Left kidney (tissue), 2 donors: ENCODE data around the gene CLCN2. TPM values are rescaled to one million over a fixed set of nuclear protein-coding genes. Genes with fewer than 3 reads are reported as not detected.
A peak's percentile ranks its signal among the peaks of the same experiment; 100 is the strongest.
"Not testable (repeated sequence)": the region's sequence is repeated elsewhere in the genome, so short reads cannot be mapped to it uniquely, and the experiment has no call there.

ENCODE experiments used
- DNase-seq: peaks from one replicate; pipeline ENCODE4 v3.0.0-alpha.2; 2013
- polyA plus RNA-seq: library from polyadenylated mRNA; unstranded; fragments of 120-200 nt; gene quantifications from one replicate; pipeline ENCODE4 v1.2.1, GENCODE V29; 2013; ENCODE audit not compliant: insufficient read length

Gene CLCN2
- polyA plus RNA-seq, 1 donor: 13.1 TPM

- DNase-seq: no peak
Measured at GRCh38 chr3:184346480-184347190, 14.8 kb downstream of the CLCN2 start.

- peak; percentile 66 for DNase-seq
Measured at GRCh38 chr3:184345317-184346144, 15.9 kb downstream of the CLCN2 start.

DNA sequence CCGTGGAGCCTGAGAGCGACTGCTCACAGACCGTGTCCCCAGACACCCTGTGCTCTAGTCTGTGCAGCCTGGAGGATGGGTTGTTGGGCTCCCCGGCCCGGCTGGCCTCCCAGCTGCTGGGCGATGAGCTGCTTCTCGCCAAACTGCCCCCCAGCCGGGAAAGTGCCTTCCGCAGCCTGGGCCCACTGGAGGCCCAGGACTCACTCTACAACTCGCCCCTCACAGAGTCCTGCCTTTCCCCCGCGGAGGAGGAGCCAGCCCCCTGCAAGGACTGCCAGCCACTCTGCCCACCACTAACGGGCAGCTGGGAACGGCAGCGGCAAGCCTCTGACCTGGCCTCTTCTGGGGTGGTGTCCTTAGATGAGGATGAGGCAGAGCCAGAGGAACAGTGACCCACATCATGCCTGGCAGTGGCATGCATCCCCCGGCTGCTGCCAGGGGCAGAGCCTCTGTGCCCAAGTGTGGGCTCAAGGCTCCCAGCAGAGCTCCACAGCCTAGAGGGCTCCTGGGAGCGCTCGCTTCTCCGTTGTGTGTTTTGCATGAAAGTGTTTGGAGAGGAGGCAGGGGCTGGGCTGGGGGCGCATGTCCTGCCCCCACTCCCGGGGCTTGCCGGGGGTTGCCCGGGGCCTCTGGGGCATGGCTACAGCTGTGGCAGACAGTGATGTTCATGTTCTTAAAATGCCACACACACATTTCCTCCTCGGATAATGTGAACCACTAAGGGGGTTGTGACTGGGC lies 16.7 kb downstream of the CLCN2 start:
- DNase-seq: no peak

GRCh38 chr3:184343200-184343876 lies 18.1 kb downstream of the CLCN2 start:
- no peak for DNase-seq

DNA sequence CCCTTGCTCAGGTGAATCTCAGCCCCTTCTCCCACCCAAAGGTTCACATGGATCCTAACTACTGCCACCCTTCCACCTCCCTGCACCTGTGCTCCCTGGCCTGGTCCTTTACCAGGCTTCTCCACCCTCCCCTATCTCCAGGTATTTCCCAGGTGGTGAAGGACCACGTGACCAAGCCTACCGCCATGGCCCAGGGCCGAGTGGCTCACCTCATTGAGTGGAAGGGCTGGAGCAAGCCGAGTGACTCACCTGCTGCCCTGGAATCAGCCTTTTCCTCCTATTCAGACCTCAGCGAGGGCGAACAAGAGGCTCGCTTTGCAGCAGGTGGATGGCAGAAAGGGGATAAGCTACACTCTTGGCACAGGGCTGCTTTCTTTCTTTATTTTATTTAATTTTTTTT lies 19.5 kb downstream of the CLCN2 start:
- no peak for DNase-seq

GRCh38 chr3:184339451-184340135 lies 21.8 kb downstream of the CLCN2 start:
- DNase-seq: not testable (repeated sequence)

DNA sequence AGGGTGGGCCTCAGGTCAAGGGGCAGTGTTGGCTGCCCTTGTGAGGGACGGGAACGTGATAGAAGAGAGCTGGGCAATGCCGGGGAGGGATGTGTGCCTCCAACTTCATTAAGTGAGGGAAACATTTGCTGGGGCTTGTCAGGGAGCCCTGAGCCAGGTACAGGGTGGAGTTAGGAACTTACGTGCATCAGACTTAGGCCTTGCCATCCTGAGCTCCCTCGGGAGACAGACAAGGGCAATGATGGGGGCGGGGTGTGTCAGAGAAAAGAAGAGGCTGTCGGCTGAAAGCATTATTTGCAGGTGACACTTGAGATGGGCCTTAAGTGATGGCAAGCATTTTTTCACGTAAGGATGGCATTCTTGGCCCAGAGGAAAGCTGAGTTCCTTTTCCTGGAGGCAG lies 22.4 kb downstream of the CLCN2 start:
- DNase-seq: no peak

DNA sequence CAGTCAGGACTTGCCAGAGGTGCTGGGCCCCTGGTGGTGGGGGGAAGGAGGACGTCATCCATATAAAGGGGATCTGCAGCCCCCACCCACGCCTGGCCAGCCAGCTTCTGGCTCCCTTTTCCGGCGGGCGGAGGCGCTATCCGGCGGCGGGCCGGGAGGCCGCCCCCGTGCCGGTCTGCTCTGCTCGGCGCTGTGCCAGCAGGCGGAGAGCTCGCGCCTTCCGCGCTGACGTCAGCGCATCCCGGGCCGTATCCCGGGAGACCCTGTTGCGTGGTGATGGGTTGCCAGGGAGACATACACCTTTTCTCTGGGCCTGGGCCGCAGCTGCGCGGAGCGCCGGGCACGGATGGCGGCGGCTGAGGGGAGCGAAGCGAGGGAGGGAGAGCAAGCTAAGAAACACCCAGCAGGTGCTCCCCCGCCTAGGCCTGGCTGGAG lies 22.9 kb downstream of the CLCN2 start:
- peak; percentile 83 for DNase-seq

GRCh38 chr3:184337981-184338380 lies 23.4 kb downstream of the CLCN2 start:
- no peak for DNase-seq

DNA sequence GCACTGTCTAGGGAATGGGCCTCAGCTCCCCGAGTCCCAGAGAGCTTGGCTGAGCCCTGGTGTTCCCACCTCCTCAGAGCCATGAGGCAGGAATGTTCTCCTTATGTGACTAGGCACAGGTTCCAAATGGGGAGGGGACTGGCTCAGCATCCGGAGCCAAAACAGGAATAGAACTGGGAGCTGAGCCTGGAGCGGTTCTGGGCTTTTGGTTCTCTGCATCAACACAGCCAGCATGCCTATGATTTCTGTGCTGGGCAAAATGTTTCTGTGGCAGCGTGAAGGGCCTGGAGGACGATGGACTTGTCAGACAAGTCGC lies 24.0 kb downstream of the CLCN2 start, which contains the start of gene FAM131A:
FAM131A (plus strand) TSS at position 202 of the 316 bp plus-strand sequence; CDS start at position 233, 31 bp downstream.
- DNase-seq: no peak

DNA sequence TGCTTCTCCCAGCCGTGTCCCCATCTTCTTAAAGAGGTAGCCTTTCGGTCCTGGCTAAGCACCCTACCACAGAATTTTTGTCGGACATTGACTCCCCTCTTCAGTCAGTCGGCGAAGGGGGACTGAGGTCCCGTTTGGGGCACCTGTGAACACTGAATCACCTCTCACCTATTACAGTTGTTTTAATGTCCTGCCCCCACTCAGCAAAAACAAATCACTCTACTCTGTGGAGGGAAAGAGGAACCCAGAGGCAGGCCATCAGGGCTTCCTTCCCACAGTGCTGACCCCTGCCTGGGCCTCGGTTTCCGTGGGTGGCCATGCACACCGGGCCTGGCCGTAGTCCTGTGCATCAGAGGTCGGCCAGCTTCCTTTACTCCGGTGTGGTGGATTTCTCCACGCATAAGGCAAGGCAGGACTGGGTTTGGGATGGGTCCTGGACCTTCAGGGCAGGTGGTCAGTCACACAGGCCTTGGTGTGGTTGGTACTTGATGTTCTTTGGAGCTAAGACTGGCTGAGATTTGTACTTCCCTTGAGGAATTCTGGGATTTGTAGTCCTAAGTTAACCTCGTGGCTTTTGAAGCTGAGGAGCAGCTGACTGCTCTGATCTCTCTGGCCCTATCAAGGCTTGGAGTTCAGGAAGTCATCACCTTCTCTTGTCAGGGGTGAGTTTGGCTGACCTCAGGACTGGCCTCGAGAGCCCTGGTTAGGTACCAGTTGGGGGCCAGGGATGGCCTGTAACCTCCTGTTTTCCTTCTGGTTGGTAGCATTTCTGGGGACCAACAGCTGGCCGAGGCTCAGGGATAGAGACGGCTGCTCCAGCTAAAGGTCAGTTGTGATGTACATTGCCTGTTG lies 24.6 kb downstream of the CLCN2 start:
- peak; percentile 50 for DNase-seq

GRCh38 chr3:184335661-184336546 lies 25.5 kb downstream of the CLCN2 start:
- peak; percentile 73 for DNase-seq

DNA sequence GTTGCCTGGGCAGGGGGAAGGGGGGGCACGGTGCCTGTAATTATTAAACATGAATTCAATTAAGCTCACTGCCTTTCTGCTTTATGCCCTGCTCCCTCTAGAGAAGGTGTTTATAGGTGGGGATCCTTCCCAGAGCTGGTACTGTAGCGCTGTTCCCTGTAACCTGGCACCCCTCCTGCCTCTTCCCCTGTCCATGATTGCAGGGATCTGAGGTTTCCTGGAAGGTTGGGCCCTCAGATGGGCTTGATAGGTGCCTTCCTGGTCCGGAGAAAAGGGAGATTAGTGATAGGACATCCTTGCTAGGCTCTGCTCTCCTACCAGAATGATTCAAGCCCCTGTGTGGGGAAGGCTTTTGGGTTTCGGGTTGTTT lies 26.1 kb downstream of the CLCN2 start:
- no peak for DNase-seq

GRCh38 chr3:184334470-184335158 lies 26.8 kb downstream of the CLCN2 start:
- DNase-seq: no peak

DNA sequence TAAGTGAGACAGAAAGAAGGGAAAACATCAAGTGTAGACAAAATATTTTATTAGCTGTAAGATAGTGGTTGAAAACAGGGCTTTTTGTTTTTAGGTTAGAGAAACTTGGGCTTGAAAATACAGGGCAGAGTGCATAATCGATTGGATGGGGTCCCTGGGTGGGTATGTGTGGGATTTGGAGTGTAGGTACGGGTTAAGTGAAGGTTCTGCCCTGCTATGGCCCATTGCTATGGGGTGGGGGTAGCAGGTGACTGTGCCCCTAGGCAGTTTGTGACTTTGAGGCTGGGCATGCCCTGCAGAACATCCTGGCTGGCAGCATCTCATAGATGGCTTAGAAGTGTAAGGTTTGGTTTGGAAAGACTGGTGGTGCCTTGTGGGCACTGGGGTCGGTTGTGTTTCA lies 27.7 kb downstream of the CLCN2 start:
- DNase-seq: no peak

- no peak for DNase-seq
Measured at GRCh38 chr3:184333190-184333589, 28.2 kb downstream of the CLCN2 start.

DNA sequence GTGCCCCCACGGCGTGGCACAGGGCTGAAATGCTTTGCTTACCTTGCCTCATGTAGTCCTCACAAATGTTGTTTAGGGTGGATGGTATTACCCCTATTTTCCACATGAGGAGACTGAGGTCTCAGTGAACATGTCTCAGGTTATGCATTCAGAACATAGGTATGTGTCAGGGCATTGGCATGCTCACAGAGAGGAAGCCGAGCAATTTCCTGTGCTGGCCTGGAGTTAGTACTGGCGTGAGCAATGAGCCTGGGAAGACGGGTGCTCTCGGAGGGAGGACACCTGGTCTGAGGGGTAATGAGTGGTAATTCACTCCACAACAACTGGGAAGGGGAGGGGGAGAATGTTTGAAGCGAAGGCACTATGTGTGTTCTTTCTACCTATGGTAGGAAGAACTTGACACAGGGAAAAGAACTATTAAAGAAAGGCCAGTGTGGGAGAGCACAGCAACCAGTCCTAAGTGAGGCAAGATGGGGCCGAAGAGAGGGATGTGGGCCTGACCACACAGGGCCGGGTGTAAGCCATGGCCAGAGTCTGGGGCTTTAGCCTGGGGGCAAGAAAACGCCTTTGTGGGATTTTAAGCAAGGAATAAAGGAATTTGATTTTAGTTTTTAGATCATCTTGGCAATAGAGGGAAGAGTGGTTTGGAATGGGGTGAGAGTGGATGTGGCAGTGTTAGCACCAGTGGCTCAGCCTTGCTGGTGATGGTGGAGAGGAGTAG lies 28.9 kb downstream of the CLCN2 start:
- DNase-seq: no peak

DNA sequence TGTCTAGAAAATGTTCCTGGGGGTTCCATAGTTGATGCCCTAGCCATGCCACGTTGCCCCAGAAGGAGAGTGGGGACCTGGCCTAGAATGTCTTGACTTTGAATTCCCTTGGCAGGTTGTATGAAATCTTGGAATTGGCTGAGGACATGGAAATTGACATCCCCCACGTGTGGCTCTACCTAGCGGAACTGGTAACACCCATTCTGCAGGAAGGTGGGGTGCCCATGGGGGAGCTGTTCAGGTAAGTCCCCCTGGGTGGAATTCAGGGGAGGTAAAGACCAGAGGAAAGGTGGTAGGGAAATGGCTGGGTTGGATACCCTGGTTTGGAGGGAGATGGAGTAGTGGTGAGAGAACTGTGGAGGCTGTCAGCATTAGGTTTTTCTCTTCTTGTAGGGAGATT lies 32.9 kb downstream of the CLCN2 start:
- DNase-seq: no peak
